Panc1 (cell line): ENCODE measurements around the gene GARIN1A. TPM values are rescaled to one million over a fixed set of nuclear protein-coding genes. Genes with fewer than 3 reads are reported as not detected.
"Not testable (repeated sequence)": the region's sequence is repeated elsewhere in the genome, so short reads cannot be mapped to it uniquely, and the experiment has no call there.

ENCODE experiments used
- ATAC-seq: fragments of 200-7000 bp; cut with Tn5 transposase; 2 replicates; pipeline ENCODE4 v1.9.1; 2020; ENCODE audit warnings: mild to moderate bottlenecking, moderate library complexity
- BruUV-seq: library from RNA; stranded (reverse); fragments of 400-500 nt; replicated peaks from 2 replicates; lab custom pipeline; 2021; lab: Mats Ljungman, UMichigan
- CTCF ChIA-PET: fragments of 300-600 bp; sonication (Branson Sonifier 250); formaldehyde crosslinking; loops from one replicate; lab custom pipeline; 2022; ENCODE audit warnings: antibody characterized with exemption; lab: Charles Lee
- POLR2A ChIA-PET: fragments of 300-600 bp; sonication (Branson Sonifier 250); formaldehyde crosslinking; loops from one replicate; lab custom pipeline; 2022; ENCODE audit warnings: antibody characterized with exemption; lab: Charles Lee
- DNase-seq: peaks from one replicate; pipeline ENCODE4 v3.0.0-alpha.2; 2010; ENCODE audit warnings: low read depth, low spot score
- H3K27ac ChIP-seq: 2 replicates; pipeline ENCODE4 v1.5.1; 2011; ENCODE audit warnings: mild to moderate bottlenecking, low read length, inconsistent platforms
- H3K27me3 ChIP-seq: fragments of 200-500 bp; sonication (Bioruptor generic); 2 replicates; pipeline ENCODE4 v1.6.0; 2014; ENCODE audit warnings: low read length, inconsistent platforms; ENCODE audit not compliant: control insufficient read depth, insufficient read depth
- H3K36me3 ChIP-seq: fragments of 200-500 bp; sonication (Bioruptor generic); 2 replicates; pipeline ENCODE4 v1.5.1; 2014; ENCODE audit warnings: inconsistent platforms, mild to moderate bottlenecking, low read length, moderate library complexity; ENCODE audit not compliant: control insufficient read depth, insufficient read depth
- H3K4me1 ChIP-seq: 2 replicates; pipeline ENCODE4 v1.5.1; 2011; ENCODE audit warnings: inconsistent platforms, mild to moderate bottlenecking, low read length, moderate library complexity; ENCODE audit not compliant: control insufficient read depth, insufficient read depth
- H3K4me3 ChIP-seq, 2 experiments: 2 replicates each; pipeline ENCODE4 v1.5.1; 2011 to 2012; ENCODE audit warnings: low read depth in 2 of 2, low read length in 2 of 2, mild to moderate bottlenecking in 2 of 2, inconsistent platforms in 1 of 2, moderate library complexity in 1 of 2
- H3K9me3 ChIP-seq: fragments of 200-500 bp; sonication (Bioruptor generic); 2 replicates; pipeline ENCODE4 v1.5.1; 2014; ENCODE audit warnings: low read depth, mild to moderate bottlenecking, inconsistent platforms, low read length, moderate library complexity; ENCODE audit not compliant: control insufficient read depth, insufficient read depth
- POLR2AphosphoS5 ChIP-seq: IDR thresholded peaks from 2 replicates; pipeline ENCODE4 v1.6.1; 2012; ENCODE audit warnings: mild to moderate bottlenecking, low read depth, low read length, moderate library complexity
- SIN3A ChIP-seq: IDR thresholded peaks from 2 replicates; pipeline ENCODE4 v1.6.1; 2012; ENCODE audit warnings: low read depth, mild to moderate bottlenecking, low read length, moderate library complexity, borderline replicate concordance; ENCODE audit not compliant: insufficient read depth
- TCF7L2 ChIP-seq: IDR thresholded peaks from 2 replicates; pipeline ENCODE4 v1.6.1; 2011; ENCODE audit warnings: mild to moderate bottlenecking, low read depth, low read length, inconsistent platforms
- in situ Hi-C: cut with HindIII; loops from 2 replicates; pipeline ENCODE4 v1.10.0; 2016; ENCODE audit warnings: low sequenced_read_pairs, low pct_unique_long_range_greater_than_20kb
- intact Hi-C: fragments of 100-400 bp; cut with micrococcal nuclease; formaldehyde crosslinking; loops from one replicate; pipeline ENCODE4 v1.10.0; 2022; ENCODE audit not compliant: unreplicated experiment
- total RNA-seq: library from RNA; stranded (reverse); gene quantifications from one replicate; pipeline ENCODE4 v1.2.1, GENCODE V29; 2021; ENCODE audit not compliant: unreplicated experiment
- TF ChIP-seq, protein P1 (sequence below), 2 experiments: IDR thresholded peaks; 2 replicates each; pipeline ENCODE4 v1.6.1; 2011 to 2012; ENCODE audit warnings: low read depth in 2 of 2, control low read depth in 1 of 2, low read length in 1 of 2, mild to moderate bottlenecking in 1 of 2, moderate library complexity in 1 of 2; ENCODE audit not compliant: insufficient read depth in 1 of 2
- TF ChIP-seq, protein P2 (sequence below): fragments of 450-650 bp; IDR thresholded peaks from 2 replicates; pipeline ENCODE4 v1.5.1; 2017; ENCODE audit warnings: mild to moderate bottlenecking

The GARIN1A gene
- total RNA-seq, 1 experiment from 2014 or later, result 1.2 TPM

DNA sequence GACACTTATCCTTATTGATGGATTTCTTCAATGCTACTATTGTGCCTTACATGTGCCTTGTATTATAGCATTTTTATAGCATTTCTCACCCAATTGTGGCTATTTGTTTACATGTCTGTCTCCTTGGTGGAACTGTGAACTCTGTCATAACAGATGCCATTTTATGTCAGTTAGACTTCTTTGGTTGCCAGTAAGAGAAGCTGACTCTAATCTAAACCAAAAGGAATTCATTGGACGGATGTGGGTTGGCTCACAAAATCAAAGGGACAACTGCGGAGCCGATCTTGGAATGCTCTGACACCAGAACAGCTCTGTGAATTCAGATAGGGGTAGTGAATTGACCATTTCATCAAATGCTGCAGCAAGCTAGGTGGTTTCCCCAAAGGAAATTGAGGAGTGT is 15.0 kb downstream of the GARIN1A start:
- no peaks in the 10 kb centered on the region for H3K27me3 ChIP-seq
- in situ Hi-C loops, result no loop called here
- TF ChIP-seq TCF7L2 (no peak), SIN3A (no peak), POLR2AphosphoS5 (no peak)
- TF ChIP-seq, protein P1, sequence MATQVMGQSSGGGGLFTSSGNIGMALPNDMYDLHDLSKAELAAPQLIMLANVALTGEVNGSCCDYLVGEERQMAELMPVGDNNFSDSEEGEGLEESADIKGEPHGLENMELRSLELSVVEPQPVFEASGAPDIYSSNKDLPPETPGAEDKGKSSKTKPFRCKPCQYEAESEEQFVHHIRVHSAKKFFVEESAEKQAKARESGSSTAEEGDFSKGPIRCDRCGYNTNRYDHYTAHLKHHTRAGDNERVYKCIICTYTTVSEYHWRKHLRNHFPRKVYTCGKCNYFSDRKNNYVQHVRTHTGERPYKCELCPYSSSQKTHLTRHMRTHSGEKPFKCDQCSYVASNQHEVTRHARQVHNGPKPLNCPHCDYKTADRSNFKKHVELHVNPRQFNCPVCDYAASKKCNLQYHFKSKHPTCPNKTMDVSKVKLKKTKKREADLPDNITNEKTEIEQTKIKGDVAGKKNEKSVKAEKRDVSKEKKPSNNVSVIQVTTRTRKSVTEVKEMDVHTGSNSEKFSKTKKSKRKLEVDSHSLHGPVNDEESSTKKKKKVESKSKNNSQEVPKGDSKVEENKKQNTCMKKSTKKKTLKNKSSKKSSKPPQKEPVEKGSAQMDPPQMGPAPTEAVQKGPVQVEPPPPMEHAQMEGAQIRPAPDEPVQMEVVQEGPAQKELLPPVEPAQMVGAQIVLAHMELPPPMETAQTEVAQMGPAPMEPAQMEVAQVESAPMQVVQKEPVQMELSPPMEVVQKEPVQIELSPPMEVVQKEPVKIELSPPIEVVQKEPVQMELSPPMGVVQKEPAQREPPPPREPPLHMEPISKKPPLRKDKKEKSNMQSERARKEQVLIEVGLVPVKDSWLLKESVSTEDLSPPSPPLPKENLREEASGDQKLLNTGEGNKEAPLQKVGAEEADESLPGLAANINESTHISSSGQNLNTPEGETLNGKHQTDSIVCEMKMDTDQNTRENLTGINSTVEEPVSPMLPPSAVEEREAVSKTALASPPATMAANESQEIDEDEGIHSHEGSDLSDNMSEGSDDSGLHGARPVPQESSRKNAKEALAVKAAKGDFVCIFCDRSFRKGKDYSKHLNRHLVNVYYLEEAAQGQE (IDR thresholded peaks at IDR 0.05; ENCODE audit: insufficient read depth in 1 of 2, low read depth in 2 of 2, low read length in 1 of 2), result no peak
- TF ChIP-seq, protein P2, sequence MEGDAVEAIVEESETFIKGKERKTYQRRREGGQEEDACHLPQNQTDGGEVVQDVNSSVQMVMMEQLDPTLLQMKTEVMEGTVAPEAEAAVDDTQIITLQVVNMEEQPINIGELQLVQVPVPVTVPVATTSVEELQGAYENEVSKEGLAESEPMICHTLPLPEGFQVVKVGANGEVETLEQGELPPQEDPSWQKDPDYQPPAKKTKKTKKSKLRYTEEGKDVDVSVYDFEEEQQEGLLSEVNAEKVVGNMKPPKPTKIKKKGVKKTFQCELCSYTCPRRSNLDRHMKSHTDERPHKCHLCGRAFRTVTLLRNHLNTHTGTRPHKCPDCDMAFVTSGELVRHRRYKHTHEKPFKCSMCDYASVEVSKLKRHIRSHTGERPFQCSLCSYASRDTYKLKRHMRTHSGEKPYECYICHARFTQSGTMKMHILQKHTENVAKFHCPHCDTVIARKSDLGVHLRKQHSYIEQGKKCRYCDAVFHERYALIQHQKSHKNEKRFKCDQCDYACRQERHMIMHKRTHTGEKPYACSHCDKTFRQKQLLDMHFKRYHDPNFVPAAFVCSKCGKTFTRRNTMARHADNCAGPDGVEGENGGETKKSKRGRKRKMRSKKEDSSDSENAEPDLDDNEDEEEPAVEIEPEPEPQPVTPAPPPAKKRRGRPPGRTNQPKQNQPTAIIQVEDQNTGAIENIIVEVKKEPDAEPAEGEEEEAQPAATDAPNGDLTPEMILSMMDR, result no peak
- no peaks in the 10 kb centered on the region for H3K36me3 ChIP-seq
- no peaks in the 10 kb centered on the region for H3K4me1 ChIP-seq
- DNase-seq (no peak), ATAC-seq (no peak)
- intact Hi-C loops, result no loop called here
- CTCF ChIA-PET, result no interaction called here
- POLR2A ChIA-PET, result no interaction called here
- H3K9me3 ChIP-seq, result no peaks in the 10 kb centered on the region
- no TSS peak for BruUV-seq
- H3K4me3 ChIP-seq, result no peak overlapping the region
- H3K27ac ChIP-seq, result no peak overlapping the region

GRCh38 chr7:128688492-128688891 is 16.4 kb downstream of the GARIN1A start:
- intact Hi-C loops, result no loop called here
- no peak for TF ChIP-seq POLR2AphosphoS5
- no peaks in the 10 kb centered on the region for H3K9me3 ChIP-seq
- DNase-seq (no peak), ATAC-seq (no peak)
- in situ Hi-C loops, result no loop called here
- POLR2A ChIA-PET, result no interaction called here
- H3K27ac ChIP-seq, result no peak overlapping the region
- H3K36me3 ChIP-seq, result no peaks in the 10 kb centered on the region
- CTCF ChIA-PET, result no interaction called here
- BruUV-seq, result no TSS peak
- no peaks in the 10 kb centered on the region for H3K4me1 ChIP-seq
- no peak overlapping the region for H3K4me3 ChIP-seq
- no peaks in the 10 kb centered on the region for H3K27me3 ChIP-seq

GRCh38 chr7:128689161-128689935 is 17.3 kb downstream of the GARIN1A start:
- in situ Hi-C loops, DNase-seq, BruUV-seq, H3K4me1 ChIP-seq, H3K9me3 ChIP-seq, H3K4me3 ChIP-seq, H3K27ac ChIP-seq, H3K36me3 ChIP-seq, intact Hi-C loops, POLR2A ChIA-PET, H3K27me3 ChIP-seq, CTCF ChIA-PET, ATAC-seq: not testable (repeated sequence)
